Neural progenitor cell (in vitro differentiated cells): ENCODE measurements around the gene PSMB8. TPM values are rescaled to one million over a fixed set of nuclear protein-coding genes. Genes with fewer than 3 reads are reported as not detected.

ENCODE experiments used
- DNase-seq: peaks from one replicate; pipeline ENCODE4 v3.0.0-alpha.2; 2016; ENCODE audit warnings: low spot score
- H2AFZ ChIP-seq: fragments of 200-600 bp; sonication (generic); replicated peaks from 2 replicates; pipeline ENCODE4 v1.6.1; 2016; ENCODE audit warnings: antibody characterized with exemption
- H3F3A ChIP-seq: fragments of 200-600 bp; sonication (generic); 2 replicates; pipeline ENCODE4 v1.6.1; 2016; ENCODE audit warnings: antibody characterized with exemption, low read depth
- H3K27ac ChIP-seq: fragments of 200-600 bp; sonication (generic); 2 replicates; pipeline ENCODE4 v1.5.1; 2016; ENCODE audit warnings: mild to moderate bottlenecking
- H3K27me3 ChIP-seq: fragments of 200-600 bp; sonication (generic); 2 replicates; pipeline ENCODE4 v1.6.1; 2016; ENCODE audit warnings: mild to moderate bottlenecking, moderate library complexity
- H3K36me3 ChIP-seq: fragments of 200-600 bp; sonication (generic); 2 replicates; pipeline ENCODE4 v1.5.1; 2016
- H3K4me1 ChIP-seq: fragments of 200-600 bp; sonication (generic); 2 replicates; pipeline ENCODE4 v1.6.1; 2016; ENCODE audit warnings: mixed run types
- H3K4me2 ChIP-seq: fragments of 200-600 bp; sonication (generic); 2 replicates; pipeline ENCODE4 v1.6.1; 2016
- H3K4me3 ChIP-seq: fragments of 200-600 bp; sonication (generic); 2 replicates; pipeline ENCODE4 v1.5.1; 2016
- H3K79me2 ChIP-seq: fragments of 200-600 bp; sonication (generic); 2 replicates; pipeline ENCODE4 v1.6.1; 2016; ENCODE audit warnings: low read depth
- H3K9ac ChIP-seq: fragments of 200-600 bp; sonication (generic); 2 replicates; pipeline ENCODE4 v1.6.1; 2016
- H3K9me3 ChIP-seq: fragments of 200-600 bp; sonication (generic); 2 replicates; pipeline ENCODE4 v1.5.1; 2016; ENCODE audit warnings: low read depth
- H4K20me1 ChIP-seq: fragments of 200-600 bp; sonication (generic); 2 replicates; pipeline ENCODE4 v1.6.1; 2016; ENCODE audit warnings: low read depth
- H3K27ac Mint-ChIP-seq: 3 replicates; pipeline ENCODE4 v1.8.0; 2021; ENCODE audit warnings: mixed read lengths
- H3K27me3 Mint-ChIP-seq: 2 replicates; pipeline ENCODE4 v1.8.0; 2022; ENCODE audit warnings: low read depth, mild to moderate bottlenecking, inconsistent platforms, moderate library complexity, mixed read lengths; ENCODE audit not compliant: insufficient read depth
- H3K36me3 Mint-ChIP-seq: 3 replicates; pipeline ENCODE4 v1.8.0; 2021; ENCODE audit warnings: mixed read lengths
- H3K4me1 Mint-ChIP-seq: 3 replicates; pipeline ENCODE4 v1.8.0; 2021; ENCODE audit warnings: mixed read lengths
- H3K4me3 Mint-ChIP-seq: 3 replicates; pipeline ENCODE4 v1.8.0; 2021; ENCODE audit warnings: mild to moderate bottlenecking, moderate library complexity, mixed read lengths
- H3K9me3 Mint-ChIP-seq: 3 replicates; pipeline ENCODE4 v1.8.0; 2020; ENCODE audit warnings: mixed read lengths
- CTCF ChIP-seq: fragments of 200-600 bp; sonication (generic); IDR thresholded peaks from 2 replicates; pipeline ENCODE4 v1.5.1; 2017; ENCODE audit warnings: antibody characterized with exemption, mild to moderate bottlenecking
- EZH2 ChIP-seq: fragments of 200-600 bp; sonication (generic); IDR thresholded peaks from 2 replicates; pipeline ENCODE4 v1.6.1; 2017; ENCODE audit warnings: antibody characterized with exemption, mild to moderate bottlenecking, moderate library complexity
- EZH2phosphoT487 ChIP-seq: fragments of 200-600 bp; sonication (generic); IDR thresholded peaks from 2 replicates; pipeline ENCODE4 v1.6.1; 2017; ENCODE audit warnings: antibody characterized with exemption
- total RNA-seq: library from RNA; depleted of rRNA; stranded (reverse); fragments of >200 nt; gene quantifications from 2 replicates; pipeline ENCODE4 v1.2.3, GENCODE V29; 2015; ENCODE audit warnings: low replicate concordance

Gene PSMB8
- total RNA-seq, 1 donor from 2014 or later, result 2.2 TPM

- H3F3A ChIP-seq, result no peaks in the 10 kb centered on the region
Observed at GRCh38 chr6:32815115-32815514, 28.7 kb downstream of the PSMB8 start.

GRCh38 chr6:32814145-32814544 is 29.7 kb downstream of the PSMB8 start:
- Mint-ChIP-seq H3K36me3 (no peaks in the 10 kb centered on the region), H3K27me3 (peaks cover 5% of the 10 kb centered on the region), H3K4me3 (no peak overlapping the region), H3K9me3 (no peaks in the 10 kb centered on the region), H3K27ac (no peak overlapping the region), H3K4me1 (no peaks in the 10 kb centered on the region)
- no peak for DNase-seq
- no peak overlapping the region for H3K9ac ChIP-seq
- H3K79me2 ChIP-seq, result no peaks in the 10 kb centered on the region
- TF ChIP-seq EZH2, result no peak
- no peak for TF ChIP-seq CTCF
- no peak for TF ChIP-seq EZH2phosphoT487
- no peaks in the 10 kb centered on the region for H3F3A ChIP-seq
- H3K4me1 ChIP-seq, result no peaks in the 10 kb centered on the region
- H4K20me1 ChIP-seq, result no peaks in the 10 kb centered on the region
- no peak overlapping the region for H3K4me2 ChIP-seq
- no peak overlapping the region for H3K4me3 ChIP-seq
- no peaks in the 10 kb centered on the region for H3K27me3 ChIP-seq
- H3K9me3 ChIP-seq, result no peaks in the 10 kb centered on the region
- no peak overlapping the region for H2AFZ ChIP-seq
- H3K36me3 ChIP-seq, result no peaks in the 10 kb centered on the region
- H3K27ac ChIP-seq, result no peak overlapping the region

More at GRCh38 chr6:32815115-32815514, 28.7 kb downstream of the PSMB8 start:
- H3K4me1 ChIP-seq, result no peaks in the 10 kb centered on the region
- no peak overlapping the region for H3K9ac ChIP-seq
- no peak overlapping the region for H3K27ac Mint-ChIP-seq
- no peaks in the 10 kb centered on the region for H3K79me2 ChIP-seq
- H2AFZ ChIP-seq, result no peak overlapping the region
- no peaks in the 10 kb centered on the region for H3K4me1 Mint-ChIP-seq
- no peak overlapping the region for H3K4me3 ChIP-seq
- H3K4me3 Mint-ChIP-seq, result no peak overlapping the region
- TF ChIP-seq EZH2 (no peak), EZH2phosphoT487 (no peak), CTCF (no peak)
- peaks cover 5% of the 10 kb centered on the region for H3K27me3 Mint-ChIP-seq
- no peaks in the 10 kb centered on the region for H3K36me3 Mint-ChIP-seq
- no peaks in the 10 kb centered on the region for H4K20me1 ChIP-seq
- H3K36me3 ChIP-seq, result no peaks in the 10 kb centered on the region
- H3K27ac ChIP-seq, result no peak overlapping the region
- no peaks in the 10 kb centered on the region for H3K27me3 ChIP-seq
- no peak for DNase-seq
- no peaks in the 10 kb centered on the region for H3K9me3 ChIP-seq
- H3K4me2 ChIP-seq, result no peak overlapping the region
- H3K9me3 Mint-ChIP-seq, result no peaks in the 10 kb centered on the region

GRCh38 chr6:32809171-32809570 is 34.7 kb downstream of the PSMB8 start:
- no peaks in the 10 kb centered on the region for H3K4me1 ChIP-seq
- H3K36me3 ChIP-seq, result no peaks in the 10 kb centered on the region
- Mint-ChIP-seq H3K36me3 (no peaks in the 10 kb centered on the region), H3K27ac (no peak overlapping the region), H3K4me3 (no peak overlapping the region), H3K4me1 (no peaks in the 10 kb centered on the region), H3K9me3 (no peaks in the 10 kb centered on the region), H3K27me3 (peaks cover 3% of the 10 kb centered on the region)
- no peak overlapping the region for H3K27ac ChIP-seq
- no peak for TF ChIP-seq EZH2phosphoT487
- TF ChIP-seq EZH2, result no peak
- TF ChIP-seq CTCF, result no peak
- no peaks in the 10 kb centered on the region for H3K9me3 ChIP-seq
- DNase-seq, result no peak
- H2AFZ ChIP-seq, result no peak overlapping the region
- no peak overlapping the region for H3K4me3 ChIP-seq
- no peaks in the 10 kb centered on the region for H3K79me2 ChIP-seq
- H4K20me1 ChIP-seq, result no peaks in the 10 kb centered on the region
- peaks cover 13% of the 10 kb centered on the region for H3K27me3 ChIP-seq
- H3K9ac ChIP-seq, result no peak overlapping the region
- H3F3A ChIP-seq, result no peaks in the 10 kb centered on the region
- H3K4me2 ChIP-seq, result no peak overlapping the region
